HepG2 (cell line): ENCODE measurements around the gene ZNF512B. TPM values are rescaled to one million over a fixed set of nuclear protein-coding genes. Genes with fewer than 3 reads are reported as not detected.

ENCODE experiments used
- NKX3-1 ChIP-seq: sonication (generic); formaldehyde crosslinking; IDR thresholded peaks from 2 replicates; pipeline ENCODE4 v1.5.0; 2020; ENCODE audit warnings: missing genetic modification reagents
- NR2F6 ChIP-seq, 2 experiments: IDR thresholded peaks; 2 replicates each; pipeline ENCODE4 v1.6.1; 2016; ENCODE audit warnings: antibody characterized with exemption in 1 of 2, mild to moderate bottlenecking in 1 of 2
- PCBP1 ChIP-seq: fragments of 200-400 bp; formaldehyde crosslinking; IDR thresholded peaks from 2 replicates; pipeline ENCODE4 v1.6.1; 2017; ENCODE audit warnings: mild to moderate bottlenecking, low read depth, low read length, borderline replicate concordance
- ZNF350 ChIP-seq: sonication (generic); formaldehyde crosslinking; IDR thresholded peaks from 2 replicates; pipeline ENCODE4 v1.4.0; 2020; ENCODE audit warnings: mild to moderate bottlenecking, low read depth, missing genetic modification reagents, borderline replicate concordance
- ZNF768 ChIP-seq: sonication (generic); formaldehyde crosslinking; IDR thresholded peaks from 2 replicates; pipeline ENCODE4 v1.4.0; 2020; ENCODE audit warnings: missing genetic modification reagents
- polyA plus RNA-seq, 8 experiments: library from polyadenylated mRNA; depleted of rRNA in 3 of 8; stranded (reverse) in 7 of 8; unstranded in 1 of 8; fragments of >200 nt; fragmentation: Illumina TruSeq in 4 of 8; extraction: Trizol in 4 of 8; gene quantifications; 2 replicates each; pipeline versions ENCODE4 v1.2.1 to v1.2.3, GENCODE V29; 2011 to 2016; ENCODE audit warnings: low read depth in 4 of 8, missing spikeins in 1 of 8, mixed read lengths in 1 of 8; ENCODE audit not compliant: insufficient read depth in 1 of 8
- total RNA-seq, 5 experiments: library from RNA; depleted of rRNA; stranded (reverse); fragments of >200 nt; fragmentation: Illumina TruSeq; extraction: Trizol; gene quantifications; 2 replicates each; pipeline ENCODE4 v1.2.3, GENCODE V29; 2016; ENCODE audit warnings: low read depth in 1 of 5
- TF ChIP-seq, protein P1 (sequence below): sonication (generic); formaldehyde crosslinking; IDR thresholded peaks from one replicate; pipeline ENCODE4 v1.5.1; 2020; ENCODE audit warnings: mild to moderate bottlenecking, missing genetic modification reagents; ENCODE audit errors: not compliant biosample characterization
- TF ChIP-seq, protein P2 (sequence below): sonication (generic); formaldehyde crosslinking; IDR thresholded peaks from 2 replicates; pipeline ENCODE4 v1.8.1; 2023; ENCODE audit warnings: mild to moderate bottlenecking, missing genetic modification reagents, borderline replicate concordance
- TF ChIP-seq, protein P3 (sequence below): sonication (generic); formaldehyde crosslinking; IDR thresholded peaks from 2 replicates; pipeline ENCODE4 v1.4.0; 2020; ENCODE audit warnings: missing genetic modification reagents
- TF ChIP-seq, protein P4 (sequence below): sonication (generic); formaldehyde crosslinking; IDR thresholded peaks from 2 replicates; pipeline ENCODE4 v1.4.0; 2020; ENCODE audit warnings: mild to moderate bottlenecking, missing genetic modification reagents, borderline replicate concordance

Gene ZNF512B
- total and polyA plus RNA-seq, 2 of the 13 experiments (the other 11 are each of a cell fraction or from before 2014, with no cell fraction given), result 11.5 to 30.6 TPM

DNA sequence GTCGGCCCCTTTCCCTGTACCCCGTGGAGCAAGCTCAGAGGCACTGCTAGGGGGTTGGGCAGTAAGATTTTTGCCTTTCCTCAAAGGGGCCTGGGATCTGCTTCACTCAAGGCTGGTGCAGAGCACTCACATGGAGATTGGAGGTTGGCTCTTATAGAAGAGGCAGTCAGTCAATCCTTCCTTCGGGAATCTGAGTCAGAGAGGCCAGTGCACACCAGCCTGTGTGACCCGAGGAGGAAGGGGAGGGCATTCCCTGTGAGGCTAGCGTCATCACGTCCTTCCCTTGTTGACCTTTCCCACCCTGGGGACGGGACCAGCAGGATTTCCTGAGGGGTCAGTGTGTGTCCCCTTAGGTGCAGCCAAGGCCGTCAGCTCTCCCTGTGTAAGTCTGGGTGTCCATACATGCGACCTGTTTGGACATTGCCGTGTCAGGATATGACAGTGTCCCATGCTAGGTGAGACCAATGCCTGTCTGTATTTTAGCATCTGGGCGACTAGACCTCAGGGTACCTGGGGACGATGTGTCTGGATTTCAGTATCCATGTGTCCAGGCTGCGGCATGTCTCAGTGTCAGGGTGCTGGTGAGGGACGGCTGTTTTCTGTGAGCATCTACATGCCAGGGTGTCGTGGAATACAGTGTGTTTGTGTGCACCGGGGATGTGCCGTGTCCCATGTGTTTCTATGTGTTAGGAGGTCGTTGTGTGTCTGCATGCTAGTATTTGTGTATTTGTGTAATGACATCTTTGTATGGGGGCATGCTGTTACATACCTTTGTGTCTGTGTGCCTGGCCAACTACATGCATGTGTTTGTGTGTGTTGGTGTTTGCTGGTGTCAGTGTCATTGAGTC lies 2.8 kb upstream of the ZNF512B start (continued):
- TF ChIP-seq, protein P1, sequence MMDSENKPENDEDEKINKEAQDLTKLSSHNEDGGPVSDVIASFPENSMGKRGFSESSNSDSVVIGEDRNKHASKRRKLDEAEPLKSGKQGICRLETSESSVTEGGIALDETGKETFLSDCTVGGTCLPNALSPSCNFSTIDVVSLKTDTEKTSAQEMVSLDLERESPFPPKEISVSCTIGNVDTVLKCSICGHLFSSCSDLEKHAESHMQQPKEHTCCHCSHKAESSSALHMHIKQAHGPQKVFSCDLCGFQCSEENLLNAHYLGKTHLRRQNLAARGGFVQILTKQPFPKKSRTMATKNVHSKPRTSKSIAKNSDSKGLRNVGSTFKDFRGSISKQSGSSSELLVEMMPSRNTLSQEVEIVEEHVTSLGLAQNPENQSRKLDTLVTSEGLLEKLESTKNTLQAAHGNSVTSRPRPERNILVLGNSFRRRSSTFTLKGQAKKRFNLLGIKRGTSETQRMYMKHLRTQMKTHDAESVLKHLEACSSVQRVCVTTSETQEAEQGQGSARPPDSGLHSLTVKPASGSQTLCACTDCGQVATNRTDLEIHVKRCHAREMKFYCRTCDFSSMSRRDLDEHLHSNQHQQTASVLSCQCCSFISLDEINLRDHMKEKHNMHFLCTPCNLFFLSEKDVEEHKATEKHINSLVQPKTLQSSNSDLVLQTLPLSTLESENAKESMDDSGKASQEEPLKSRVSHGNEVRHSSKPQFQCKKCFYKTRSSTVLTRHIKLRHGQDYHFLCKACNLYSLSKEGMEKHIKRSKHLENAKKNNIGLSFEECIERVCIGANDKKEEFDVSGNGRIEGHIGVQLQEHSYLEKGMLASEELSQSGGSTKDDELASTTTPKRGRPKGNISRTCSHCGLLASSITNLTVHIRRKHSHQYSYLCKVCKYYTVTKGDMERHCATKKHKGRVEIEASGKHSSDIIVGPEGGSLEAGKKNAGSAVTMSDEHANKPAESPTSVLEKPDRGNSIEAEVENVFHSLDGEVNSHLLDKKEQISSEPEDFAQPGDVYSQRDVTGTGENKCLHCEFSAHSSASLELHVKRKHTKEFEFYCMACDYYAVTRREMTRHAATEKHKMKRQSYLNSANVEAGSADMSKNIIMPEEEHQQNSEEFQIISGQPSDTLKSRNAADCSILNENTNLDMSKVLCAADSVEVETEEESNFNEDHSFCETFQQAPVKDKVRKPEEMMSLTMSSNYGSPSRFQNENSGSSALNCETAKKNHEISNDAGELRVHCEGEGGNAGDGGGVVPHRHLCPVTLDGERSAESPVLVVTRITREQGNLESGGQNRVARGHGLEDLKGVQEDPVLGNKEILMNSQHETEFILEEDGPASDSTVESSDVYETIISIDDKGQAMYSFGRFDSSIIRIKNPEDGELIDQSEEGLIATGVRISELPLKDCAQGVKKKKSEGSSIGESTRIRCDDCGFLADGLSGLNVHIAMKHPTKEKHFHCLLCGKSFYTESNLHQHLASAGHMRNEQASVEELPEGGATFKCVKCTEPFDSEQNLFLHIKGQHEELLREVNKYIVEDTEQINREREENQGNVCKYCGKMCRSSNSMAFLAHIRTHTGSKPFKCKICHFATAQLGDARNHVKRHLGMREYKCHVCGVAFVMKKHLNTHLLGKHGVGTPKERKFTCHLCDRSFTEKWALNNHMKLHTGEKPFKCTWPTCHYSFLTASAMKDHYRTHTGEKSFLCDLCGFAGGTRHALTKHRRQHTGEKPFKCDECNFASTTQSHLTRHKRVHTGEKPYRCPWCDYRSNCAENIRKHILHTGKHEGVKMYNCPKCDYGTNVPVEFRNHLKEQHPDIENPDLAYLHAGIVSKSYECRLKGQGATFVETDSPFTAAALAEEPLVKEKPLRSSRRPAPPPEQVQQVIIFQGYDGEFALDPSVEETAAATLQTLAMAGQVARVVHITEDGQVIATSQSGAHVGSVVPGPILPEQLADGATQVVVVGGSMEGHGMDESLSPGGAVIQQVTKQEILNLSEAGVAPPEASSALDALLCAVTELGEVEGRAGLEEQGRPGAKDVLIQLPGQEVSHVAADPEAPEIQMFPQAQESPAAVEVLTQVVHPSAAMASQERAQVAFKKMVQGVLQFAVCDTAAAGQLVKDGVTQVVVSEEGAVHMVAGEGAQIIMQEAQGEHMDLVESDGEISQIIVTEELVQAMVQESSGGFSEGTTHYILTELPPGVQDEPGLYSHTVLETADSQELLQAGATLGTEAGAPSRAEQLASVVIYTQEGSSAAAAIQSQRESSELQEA (CRISPR knock-in tag), result peak; percentile 61
- TF ChIP-seq, protein P2, sequence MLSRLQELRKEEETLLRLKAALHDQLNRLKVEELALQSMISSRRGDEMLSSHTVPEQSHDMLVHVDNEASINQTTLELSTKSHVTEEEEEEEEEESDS (CRISPR knock-in tag), result 0 out of 2 replicates have a peak, but pooled peaks have one; percentile 48
- TF ChIP-seq ZNF768 (CRISPR knock-in tag) (peak; percentile 79; the same call in 1 of the 2 replicates), PCBP1 (no peak), ZNF350 (CRISPR knock-in tag) (peak; percentile 49; the same call in 1 of the 2 replicates), NR2F6 (IDR thresholded peaks at IDR 0.05) (peak; percentile 68; the same call in 1 of the 2 replicates), NR2F6 (CRISPR knock-in tag; IDR thresholded peaks at IDR 0.05) (peak; percentile 86), NKX3-1 (CRISPR knock-in tag) (no peak)
- TF ChIP-seq, protein P3, sequence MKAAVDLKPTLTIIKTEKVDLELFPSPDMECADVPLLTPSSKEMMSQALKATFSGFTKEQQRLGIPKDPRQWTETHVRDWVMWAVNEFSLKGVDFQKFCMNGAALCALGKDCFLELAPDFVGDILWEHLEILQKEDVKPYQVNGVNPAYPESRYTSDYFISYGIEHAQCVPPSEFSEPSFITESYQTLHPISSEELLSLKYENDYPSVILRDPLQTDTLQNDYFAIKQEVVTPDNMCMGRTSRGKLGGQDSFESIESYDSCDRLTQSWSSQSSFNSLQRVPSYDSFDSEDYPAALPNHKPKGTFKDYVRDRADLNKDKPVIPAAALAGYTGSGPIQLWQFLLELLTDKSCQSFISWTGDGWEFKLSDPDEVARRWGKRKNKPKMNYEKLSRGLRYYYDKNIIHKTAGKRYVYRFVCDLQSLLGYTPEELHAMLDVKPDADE (CRISPR knock-in tag), result no peak
- TF ChIP-seq, protein P4, sequence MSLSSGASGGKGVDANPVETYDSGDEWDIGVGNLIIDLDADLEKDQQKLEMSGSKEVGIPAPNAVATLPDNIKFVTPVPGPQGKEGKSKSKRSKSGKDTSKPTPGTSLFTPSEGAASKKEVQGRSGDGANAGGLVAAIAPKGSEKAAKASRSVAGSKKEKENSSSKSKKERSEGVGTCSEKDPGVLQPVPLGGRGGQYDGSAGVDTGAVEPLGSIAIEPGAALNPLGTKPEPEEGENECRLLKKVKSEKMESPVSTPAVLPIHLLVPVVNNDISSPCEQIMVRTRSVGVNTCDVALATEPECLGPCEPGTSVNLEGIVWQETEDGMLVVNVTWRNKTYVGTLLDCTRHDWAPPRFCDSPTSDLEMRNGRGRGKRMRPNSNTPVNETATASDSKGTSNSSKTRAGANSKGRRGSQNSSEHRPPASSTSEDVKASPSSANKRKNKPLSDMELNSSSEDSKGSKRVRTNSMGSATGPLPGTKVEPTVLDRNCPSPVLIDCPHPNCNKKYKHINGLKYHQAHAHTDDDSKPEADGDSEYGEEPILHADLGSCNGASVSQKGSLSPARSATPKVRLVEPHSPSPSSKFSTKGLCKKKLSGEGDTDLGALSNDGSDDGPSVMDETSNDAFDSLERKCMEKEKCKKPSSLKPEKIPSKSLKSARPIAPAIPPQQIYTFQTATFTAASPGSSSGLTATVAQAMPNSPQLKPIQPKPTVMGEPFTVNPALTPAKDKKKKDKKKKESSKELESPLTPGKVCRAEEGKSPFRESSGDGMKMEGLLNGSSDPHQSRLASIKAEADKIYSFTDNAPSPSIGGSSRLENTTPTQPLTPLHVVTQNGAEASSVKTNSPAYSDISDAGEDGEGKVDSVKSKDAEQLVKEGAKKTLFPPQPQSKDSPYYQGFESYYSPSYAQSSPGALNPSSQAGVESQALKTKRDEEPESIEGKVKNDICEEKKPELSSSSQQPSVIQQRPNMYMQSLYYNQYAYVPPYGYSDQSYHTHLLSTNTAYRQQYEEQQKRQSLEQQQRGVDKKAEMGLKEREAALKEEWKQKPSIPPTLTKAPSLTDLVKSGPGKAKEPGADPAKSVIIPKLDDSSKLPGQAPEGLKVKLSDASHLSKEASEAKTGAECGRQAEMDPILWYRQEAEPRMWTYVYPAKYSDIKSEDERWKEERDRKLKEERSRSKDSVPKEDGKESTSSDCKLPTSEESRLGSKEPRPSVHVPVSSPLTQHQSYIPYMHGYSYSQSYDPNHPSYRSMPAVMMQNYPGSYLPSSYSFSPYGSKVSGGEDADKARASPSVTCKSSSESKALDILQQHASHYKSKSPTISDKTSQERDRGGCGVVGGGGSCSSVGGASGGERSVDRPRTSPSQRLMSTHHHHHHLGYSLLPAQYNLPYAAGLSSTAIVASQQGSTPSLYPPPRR (CRISPR knock-in tag), result peak; percentile 34
